Cardiac fibroblast (primary cell): ENCODE measurements around the gene NCK2.

ENCODE experiments used
- DNase-seq, 2 donors: peaks; one replicate each; pipeline versions ENCODE4 v3.0.0 to v3.0.0-alpha.2; 2010; ENCODE audit warnings: low read depth in 2 of 2
- H3K4me3 ChIP-seq, 2 donors: replicated peaks in 1 of 2; 1 replicate in 1 of 2; 2 replicates in 1 of 2; pipeline ENCODE4 v1.5.1; 2011; ENCODE audit warnings: low read depth in 2 of 2, low read length in 2 of 2, mild to moderate bottlenecking in 2 of 2, moderate library complexity in 1 of 2
- CTCF ChIP-seq: IDR thresholded peaks from one replicate; pipeline ENCODE4 v1.5.1; 2011; ENCODE audit warnings: low read depth, mild to moderate bottlenecking, low read length, inconsistent platforms

Gene NCK2

GRCh38 chr2:105874466-105874865, 129.8 kb downstream of the NCK2 start:
- TF ChIP-seq CTCF, result no peak
- H3K4me3 ChIP-seq, result no peak overlapping the region
- DNase-seq, result no peak

- no peak for DNase-seq
- H3K4me3 ChIP-seq, result no peak overlapping the region
- no peak for TF ChIP-seq CTCF
Measured at GRCh38 chr2:105875241-105875640, 130.5 kb downstream of the NCK2 start.

- no peak overlapping the region for H3K4me3 ChIP-seq
- DNase-seq, result no peak
- no peak for TF ChIP-seq CTCF
Measured at GRCh38 chr2:105876191-105876590, 131.5 kb downstream of the NCK2 start.

GRCh38 chr2:105877945-105878344, 133.2 kb downstream of the NCK2 start:
- no peak overlapping the region for H3K4me3 ChIP-seq
- no peak for TF ChIP-seq CTCF
- no peak for DNase-seq

GRCh38 chr2:105879106-105879802, 134.5 kb downstream of the NCK2 start:
- no peak for TF ChIP-seq CTCF
- H3K4me3 ChIP-seq, result no peak overlapping the region
- DNase-seq, result no peak

- no peak for DNase-seq
- TF ChIP-seq CTCF, result no peak
- H3K4me3 ChIP-seq, result no peak overlapping the region
Measured at GRCh38 chr2:105879803-105880300, 135.1 kb downstream of the NCK2 start.

GRCh38 chr2:105880637-105881036, 135.9 kb downstream of the NCK2 start:
- H3K4me3 ChIP-seq, result no peak overlapping the region
- no peak for DNase-seq
- TF ChIP-seq CTCF, result no peak
